ENCODE data around the gene MVD.
A peak's percentile ranks its signal among the peaks of the same experiment; 100 is the strongest.

Gene MVD

DNA sequence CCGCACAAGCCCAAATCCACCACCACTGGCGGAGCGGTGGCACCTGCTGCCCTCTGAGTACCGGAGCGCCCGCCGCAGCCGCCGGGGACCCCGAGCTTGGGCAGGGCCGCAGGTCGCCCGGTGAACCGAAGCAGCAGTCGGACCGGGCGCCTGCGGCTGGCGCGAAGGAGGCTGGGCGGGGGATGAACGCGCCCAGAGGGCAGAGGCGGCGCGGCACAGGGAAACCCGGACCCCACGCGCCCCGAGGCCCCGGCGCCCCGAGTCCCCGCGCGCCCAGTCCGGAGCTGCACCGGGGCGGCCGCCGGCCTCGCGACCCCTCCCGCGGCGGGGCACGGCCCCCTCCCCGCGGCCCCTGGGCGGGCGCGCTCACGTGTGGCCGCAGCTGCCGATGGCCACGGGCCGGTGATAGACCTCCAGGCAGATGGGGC is 42.9 kb upstream of the MVD start:
- DNase-seq (ENCODE audit: low spot score): peak; percentile 67

DNA sequence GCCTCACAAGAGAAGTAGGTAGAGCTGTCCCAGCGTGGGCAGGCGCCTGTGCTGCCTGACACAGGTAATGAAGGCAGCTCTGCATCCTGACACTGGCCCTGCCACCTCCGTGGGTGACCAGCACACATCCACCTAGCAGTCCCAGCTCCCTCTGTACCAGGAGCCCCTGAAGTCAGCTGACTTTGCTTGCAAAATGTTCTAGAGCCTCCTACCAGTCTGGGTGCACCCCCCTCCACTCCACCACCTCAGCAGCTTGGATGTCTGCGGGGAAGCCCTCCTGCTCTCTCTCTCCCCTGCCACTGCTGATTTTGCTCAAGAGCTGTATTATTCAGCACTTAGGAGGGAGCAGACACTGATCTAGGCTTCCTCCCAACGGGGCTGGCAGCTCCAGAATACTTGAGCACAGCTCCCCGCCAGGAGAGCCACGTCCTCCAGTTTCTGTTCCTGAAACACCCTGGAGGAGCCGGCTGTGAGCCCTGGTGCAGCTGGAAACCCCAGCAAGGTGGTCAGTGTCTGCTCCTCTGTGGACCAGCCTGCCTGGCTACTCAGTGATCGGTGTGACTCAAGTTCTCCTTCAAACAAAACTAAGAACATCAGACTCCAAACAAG is 42.3 kb upstream of the MVD start:
- no peak for TF ChIP-seq CTCF (IDR thresholded peaks at IDR 0.05; ENCODE audit: extremely low read depth, missing control alignments)
- no peak for DNase-seq (ENCODE audit: low spot score)

More for the DNA sequence above, 42.9 kb upstream of the MVD start:
- TF ChIP-seq CTCF (IDR thresholded peaks at IDR 0.05; ENCODE audit: extremely low read depth, missing control alignments): no peak

DNA sequence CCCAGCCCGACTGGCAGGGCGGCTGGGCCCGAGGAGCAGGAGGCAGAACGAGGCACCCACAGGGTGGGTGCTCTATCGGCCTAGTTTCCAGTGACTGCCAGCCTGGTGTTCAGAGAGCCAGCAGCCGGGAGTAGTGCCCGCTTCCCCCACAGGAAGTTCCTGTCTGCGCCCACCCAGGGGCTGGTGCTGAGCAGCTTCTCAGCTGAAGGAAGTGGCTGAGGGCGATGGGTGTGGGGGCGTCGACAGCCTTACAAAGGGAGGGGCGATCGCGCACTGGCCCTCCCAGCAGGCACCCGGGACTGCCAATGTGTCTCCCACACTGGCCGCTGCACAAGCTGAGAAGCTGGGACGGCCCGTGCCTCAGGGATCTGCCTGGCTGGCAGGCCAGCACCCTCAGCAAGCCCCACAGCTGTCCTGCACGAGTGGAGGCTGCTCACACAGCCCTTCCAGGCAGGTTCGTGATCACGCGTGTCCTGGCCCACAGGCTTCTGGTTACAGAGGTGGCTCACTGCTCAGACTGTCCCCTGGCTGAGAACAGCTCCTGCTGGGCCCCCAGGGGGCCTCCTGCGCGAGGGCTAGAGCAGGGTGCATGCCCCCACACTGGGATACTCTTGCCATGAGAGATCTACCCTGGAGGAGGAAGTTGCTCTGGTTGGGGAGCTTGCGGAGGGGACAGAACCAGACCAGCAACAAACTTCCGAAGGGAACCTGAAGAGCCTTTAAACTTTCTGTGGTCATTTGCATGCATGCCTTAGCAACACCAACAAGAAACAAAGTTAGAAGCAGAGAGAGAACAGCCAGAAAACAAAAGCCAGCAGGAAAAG is 40.8 kb upstream of the MVD start:
- no peak for DNase-seq (ENCODE audit: low spot score)
- no peak for TF ChIP-seq CTCF (IDR thresholded peaks at IDR 0.05; ENCODE audit: extremely low read depth, missing control alignments)

GRCh38 chr16:88702371-88703210 is 39.7 kb upstream of the MVD start:
- DNase-seq (ENCODE audit: low spot score): no peak
- no peak for TF ChIP-seq CTCF (IDR thresholded peaks at IDR 0.05; ENCODE audit: extremely low read depth, missing control alignments)

DNA sequence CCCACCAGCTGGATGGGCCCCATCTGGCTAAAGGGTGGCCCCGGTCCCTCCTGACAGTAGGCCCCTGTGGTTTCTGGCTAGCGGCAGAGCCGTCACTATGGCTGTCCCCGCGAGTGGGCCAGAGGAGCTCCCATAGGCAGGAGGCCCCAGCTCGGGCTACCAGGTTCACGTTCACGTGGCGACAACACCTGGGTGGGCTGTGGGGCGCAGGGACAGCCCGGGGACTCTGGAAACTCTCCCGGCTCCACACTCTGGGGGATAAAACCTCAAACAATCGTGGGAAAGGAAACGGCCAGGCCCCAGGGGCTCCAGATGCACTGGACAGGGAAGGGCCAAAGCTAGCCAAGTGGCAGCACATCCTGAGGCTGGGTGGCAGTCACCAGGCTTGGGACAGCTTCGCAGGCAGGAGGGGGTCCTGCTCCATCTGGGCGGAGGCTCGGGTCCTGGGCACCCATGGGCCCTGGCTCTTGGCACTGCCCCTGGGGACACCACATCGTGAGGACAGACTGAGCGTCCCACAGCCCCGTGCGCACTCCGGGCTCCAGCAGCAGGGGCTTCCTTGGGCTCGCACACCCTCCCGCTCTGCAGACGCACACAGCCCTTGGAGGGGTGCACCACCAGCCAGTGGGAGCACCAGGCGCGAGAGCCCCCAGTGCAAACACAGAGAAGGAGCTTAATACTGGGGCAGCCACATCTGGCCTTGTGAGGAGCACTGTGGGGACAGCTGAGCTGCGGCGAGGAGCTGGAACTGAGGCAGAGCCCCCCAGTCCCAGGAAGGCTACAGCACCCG is 38.9 kb upstream of the MVD start:
- DNase-seq (ENCODE audit: low spot score): no peak
- no peak for TF ChIP-seq CTCF (IDR thresholded peaks at IDR 0.05; ENCODE audit: extremely low read depth, missing control alignments)

- peak; percentile 95 for DNase-seq (ENCODE audit: low spot score)
Observed at GRCh38 chr16:88700636-88701482, 38.0 kb upstream of the MVD start.

More at GRCh38 chr16:88700636-88701482, 38.0 kb upstream of the MVD start:
- TF ChIP-seq CTCF (IDR thresholded peaks at IDR 0.05; ENCODE audit: extremely low read depth, missing control alignments): no peak
